ENCODE results near the gene DMD.

The DMD gene

DNA sequence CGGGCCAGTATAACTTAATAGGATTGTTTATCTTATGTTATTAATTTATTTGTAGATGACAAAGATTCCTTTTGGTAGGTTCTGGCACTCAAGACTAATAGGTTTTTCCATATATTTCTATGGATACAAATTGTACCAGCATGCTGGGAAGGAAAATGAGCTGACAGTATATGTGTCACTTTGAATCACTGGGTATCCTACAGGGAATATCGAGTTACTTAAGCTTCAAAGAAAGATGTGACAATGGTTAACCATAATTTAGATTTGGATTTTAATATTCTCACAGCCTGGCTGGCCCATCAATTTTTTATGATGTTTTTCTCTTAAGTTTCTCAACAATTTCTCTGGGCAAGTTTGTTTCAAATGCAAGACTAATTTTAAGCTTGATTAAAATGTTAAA lies 1640.7 kb downstream of the DMD start:
- DNase-seq = no peak

GRCh38 chrX:31563792-31564191 lies 1647.6 kb downstream of the DMD start:
- DNase-seq = no peak

DNA sequence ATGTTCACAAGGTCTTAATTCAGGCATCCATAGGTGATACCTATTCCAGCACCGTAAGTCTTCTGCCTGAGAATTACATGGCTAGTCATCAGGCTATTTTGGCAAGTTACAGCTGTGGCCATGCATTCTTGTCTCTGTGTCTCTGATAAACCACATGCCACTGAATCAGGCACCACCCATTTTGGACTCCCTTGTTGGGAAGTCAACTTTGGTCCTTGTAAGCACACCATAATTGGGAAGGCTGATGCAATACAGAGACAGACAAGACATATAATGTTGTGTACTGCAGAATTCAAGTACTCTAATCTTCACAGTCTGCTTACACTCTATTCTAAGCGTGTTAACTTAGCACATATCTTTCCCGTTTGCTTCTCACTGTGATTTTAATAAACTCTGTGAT lies 1655.8 kb downstream of the DMD start:
- no peak for DNase-seq

- DNase-seq = no peak
These were observed 1659.4 kb downstream of the DMD start for GRCh38 chrX:31551913-31552312.

- DNase-seq = no peak
These were observed 1661.2 kb downstream of the DMD start for GRCh38 chrX:31550158-31550557.

GRCh38 chrX:31547816-31548215 lies 1663.5 kb downstream of the DMD start:
- no peak for DNase-seq

- DNase-seq = no peak
These were observed 1663.9 kb downstream of the DMD start for GRCh38 chrX:31547416-31547815.

GRCh38 chrX:31546126-31546525 lies 1665.2 kb downstream of the DMD start:
- DNase-seq = no peak

DNA sequence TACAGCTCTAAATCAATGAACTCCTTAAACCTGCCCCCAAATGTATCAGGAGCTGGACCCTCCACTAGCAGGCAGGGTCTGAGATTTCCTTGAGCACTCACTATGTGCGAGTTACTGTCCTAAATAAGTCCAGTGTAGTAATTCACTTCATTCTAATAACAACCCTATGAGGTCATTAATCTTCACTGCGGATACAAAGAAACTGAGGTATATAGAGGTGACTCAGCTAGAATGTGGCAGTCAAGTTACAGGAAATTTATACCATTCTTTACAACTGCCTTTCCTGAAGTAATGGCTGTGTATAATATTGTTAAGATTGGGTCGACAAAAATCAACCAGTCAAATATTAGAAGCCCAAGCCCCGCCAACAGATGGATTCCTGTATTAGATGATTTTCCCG lies 1665.6 kb downstream of the DMD start:
- no peak for DNase-seq

DNA sequence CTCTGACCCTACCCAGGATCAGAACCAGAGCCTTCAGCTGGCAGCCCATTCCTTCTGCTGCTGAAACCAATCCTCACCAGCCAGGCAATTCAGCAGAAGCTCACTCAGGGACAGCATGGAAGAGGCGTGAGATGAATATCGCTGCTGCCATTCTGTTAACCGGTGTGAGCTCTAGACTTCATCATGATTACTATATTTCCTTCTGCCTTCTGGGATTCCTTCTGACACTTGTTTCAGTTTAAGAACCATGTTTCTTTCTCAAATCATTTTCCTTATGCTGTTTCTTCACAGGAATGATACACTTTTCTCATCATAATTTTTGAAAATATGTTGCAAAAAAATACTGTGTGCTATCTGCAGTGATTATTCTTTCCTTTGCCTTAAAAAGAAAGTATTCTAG lies 1666.2 kb downstream of the DMD start:
- DNase-seq = no peak

- no peak for DNase-seq
These were observed 1667.7 kb downstream of the DMD start for GRCh38 chrX:31543634-31544033.

DNA sequence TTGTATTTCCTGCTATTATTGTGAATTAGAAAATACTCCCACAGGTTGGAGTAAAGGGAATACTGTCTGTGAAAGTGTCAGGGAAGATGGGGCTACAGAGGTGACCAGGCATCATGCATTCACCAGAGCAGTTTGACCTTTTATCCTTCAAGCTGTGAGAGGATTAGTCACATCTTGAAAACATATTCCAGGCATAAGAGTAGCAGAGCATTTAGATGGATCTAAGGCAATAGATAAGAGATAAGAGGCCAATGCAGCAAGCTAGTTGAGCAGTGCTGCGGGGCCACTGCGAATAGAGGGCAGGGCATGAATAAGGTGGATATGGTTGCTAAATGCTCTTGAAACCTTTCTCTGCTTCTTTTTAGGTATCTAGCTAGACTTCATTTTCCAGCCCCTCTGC lies 1668.8 kb downstream of the DMD start:
- no peak for DNase-seq

GRCh38 chrX:31540313-31540712 lies 1671.0 kb downstream of the DMD start:
- DNase-seq = no peak

- DNase-seq = no peak
These were observed 1683.8 kb downstream of the DMD start for GRCh38 chrX:31527455-31528126.

DNA sequence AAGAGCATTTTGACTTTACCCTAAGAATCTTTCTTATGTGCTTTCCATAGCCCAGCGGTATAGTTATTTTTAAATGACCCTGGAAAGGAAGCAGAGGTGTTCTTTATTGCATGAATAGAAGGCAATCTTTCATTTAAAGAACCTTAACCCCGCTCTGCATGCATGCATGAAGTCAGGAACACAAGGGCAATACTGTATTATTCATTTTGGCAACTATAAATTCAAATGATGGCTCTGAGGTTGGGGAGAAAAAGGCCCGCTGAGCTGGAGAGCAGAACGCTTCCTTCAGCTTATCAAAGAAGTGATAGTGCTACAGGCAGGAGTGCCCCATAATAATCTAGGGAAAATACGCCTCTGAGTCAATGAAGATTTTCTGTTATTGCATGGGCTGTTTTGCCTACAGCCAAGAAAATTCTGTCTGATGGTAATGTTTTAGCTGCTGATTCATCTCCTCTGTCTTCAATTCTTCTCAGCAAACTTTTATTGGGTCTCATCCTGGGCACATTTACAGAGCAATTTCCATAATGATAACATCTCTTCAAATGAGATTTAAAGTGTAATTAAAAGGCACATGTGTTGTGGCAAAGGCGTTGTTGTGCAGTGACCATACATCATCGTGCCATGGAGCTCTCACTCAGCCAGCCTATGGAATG lies 1687.3 kb downstream of the DMD start:
- no peak for DNase-seq

DNA sequence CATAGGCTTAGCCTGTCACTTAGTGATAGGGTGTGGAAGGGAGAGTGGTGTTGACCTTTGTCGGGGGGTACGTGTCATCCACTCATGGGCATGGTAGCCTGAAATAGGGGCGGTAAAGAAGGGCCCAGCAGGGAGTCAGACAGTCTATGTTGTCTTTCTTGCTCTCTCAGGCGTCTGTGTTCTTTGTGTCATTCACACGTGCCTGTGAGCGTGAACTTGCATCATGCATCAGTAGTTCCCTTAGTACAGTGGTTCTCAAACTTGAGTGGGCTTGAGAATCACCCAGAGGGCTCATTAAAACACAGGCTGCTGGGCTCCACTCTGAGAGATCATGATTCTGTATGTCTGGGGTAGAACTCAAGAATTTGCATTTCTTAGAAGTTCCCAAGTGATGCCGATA lies 1688.6 kb downstream of the DMD start:
- DNase-seq = no peak

- no peak for DNase-seq
These were observed 1689.4 kb downstream of the DMD start for GRCh38 chrX:31521941-31522340.

GRCh38 chrX:31516527-31516926 lies 1694.8 kb downstream of the DMD start:
- no peak for DNase-seq

DNA sequence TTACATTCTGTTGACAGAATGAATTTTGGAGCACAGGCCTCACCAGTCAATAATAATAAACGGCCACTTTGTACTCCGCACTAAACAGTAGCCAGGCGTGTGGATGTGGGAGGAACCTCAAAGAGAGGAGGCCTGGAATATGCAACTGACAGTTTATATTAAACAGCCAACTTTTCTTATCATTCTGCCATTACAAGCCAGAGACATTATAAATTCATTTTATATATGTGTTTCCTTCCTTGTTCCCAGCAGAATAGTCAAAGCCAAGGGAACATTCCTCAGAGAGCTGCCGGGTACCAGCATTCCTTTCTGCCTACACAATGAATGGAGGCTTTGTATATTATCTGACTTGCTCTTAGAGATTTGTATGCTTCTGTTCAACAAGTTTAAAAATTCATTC lies 1703.0 kb downstream of the DMD start:
- no peak for DNase-seq

DNA sequence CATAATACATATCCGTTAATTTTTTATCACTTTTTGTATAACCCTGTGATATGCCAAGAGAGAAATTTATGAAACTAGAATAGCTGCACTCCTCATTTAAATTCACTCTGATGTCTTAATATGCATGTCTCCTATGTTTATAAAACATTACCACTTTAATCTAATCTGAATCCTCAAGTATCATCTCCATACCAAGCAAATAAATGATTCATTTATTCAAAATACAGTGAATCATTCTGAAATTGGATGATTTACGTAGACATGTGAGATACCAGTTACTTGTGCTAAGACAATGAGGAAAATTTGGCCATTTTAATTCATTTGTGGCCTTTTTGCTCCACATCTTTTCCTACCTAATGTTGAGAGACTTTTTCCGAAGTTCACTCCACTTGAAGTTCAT lies 1704.4 kb downstream of the DMD start:
- DNase-seq = no peak

DNA sequence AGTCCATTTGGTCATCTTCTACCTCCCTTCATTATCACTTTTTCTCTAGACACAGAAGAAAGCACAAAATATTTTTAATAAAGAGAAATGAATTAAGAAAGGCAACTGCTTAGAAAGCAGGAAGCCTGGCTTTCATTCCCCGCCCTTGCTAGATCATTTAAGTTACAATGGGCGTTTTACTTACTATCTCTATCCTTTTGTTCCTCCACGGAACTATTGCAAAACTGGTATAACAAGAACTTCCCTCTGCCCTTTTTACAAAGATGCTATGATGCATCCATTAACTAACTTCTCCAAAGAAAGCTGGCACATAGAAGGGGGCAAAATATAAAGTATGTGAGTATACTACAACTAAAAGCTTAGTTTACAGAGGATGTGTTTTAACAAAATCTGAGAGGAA lies 1705.0 kb downstream of the DMD start:
- no peak for DNase-seq

DNA sequence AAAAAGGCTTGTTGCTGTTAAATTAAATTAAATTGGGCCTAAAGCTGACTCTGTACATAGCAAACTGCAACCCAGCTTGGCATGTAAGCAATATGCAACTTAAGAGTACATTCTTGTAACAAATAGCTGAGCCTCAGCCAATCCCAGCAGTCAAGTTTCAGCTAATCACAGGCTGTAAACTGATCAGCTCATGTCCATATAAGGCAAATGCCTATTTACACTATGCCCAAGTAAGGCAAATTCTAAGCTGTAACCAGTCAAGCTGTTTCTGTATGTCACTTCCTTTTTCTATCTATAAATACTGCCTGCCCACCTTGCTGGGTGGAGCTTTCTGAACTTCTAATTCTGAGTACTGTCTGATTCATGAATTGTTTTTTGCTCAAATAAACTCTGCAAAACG lies 1710.4 kb downstream of the DMD start:
- DNase-seq = no peak

- no peak for DNase-seq
These were observed 1712.2 kb downstream of the DMD start for GRCh38 chrX:31499109-31499508.

DNA sequence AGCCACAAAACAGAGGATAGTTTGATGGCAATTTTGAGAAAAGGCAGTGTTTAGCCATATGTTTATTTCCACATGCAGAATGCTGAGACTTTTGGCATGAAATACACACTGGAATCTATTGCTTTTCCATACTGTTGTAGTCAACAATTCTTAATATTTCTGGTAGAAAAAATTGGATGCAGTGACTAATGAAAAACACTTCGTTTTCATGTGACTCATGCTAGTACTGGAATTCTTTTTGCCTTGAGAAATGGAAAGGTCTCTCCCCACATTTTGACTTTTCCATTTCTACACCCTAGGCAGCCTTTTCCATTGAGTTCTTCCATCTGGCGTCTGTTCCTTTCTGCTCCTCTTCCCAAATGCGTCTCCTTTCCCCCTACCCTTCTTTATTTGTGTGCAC lies 1714.3 kb downstream of the DMD start:
- no peak for DNase-seq

- no peak for DNase-seq
These were observed 1723.4 kb downstream of the DMD start for GRCh38 chrX:31487951-31488350.
